Peyer's patch (tissue), 4 donors: ENCODE measurements around the gene EEFSEC.

Experiments
- POLR2A ChIP-seq, 2 donors: fragments of 450-650 bp; IDR thresholded peaks; one replicate each; pipeline ENCODE4 v1.5.1; 2017; ENCODE audit warnings: antibody characterized with exemption in 2 of 2, mild to moderate bottlenecking in 2 of 2, moderate library complexity in 2 of 2
- TF ChIP-seq, protein P1 (sequence below), 6 experiments: fragments of 450-650 bp in 4 of 6; fragments of 200-600 bp in 2 of 6; sonication (generic) in 1 of 6; IDR thresholded peaks; one replicate each; pipeline ENCODE4 v1.5.1; 2017 to 2019; ENCODE audit warnings: antibody characterized with exemption in 6 of 6, mild to moderate bottlenecking in 3 of 6, moderate library complexity in 1 of 6

DNA sequence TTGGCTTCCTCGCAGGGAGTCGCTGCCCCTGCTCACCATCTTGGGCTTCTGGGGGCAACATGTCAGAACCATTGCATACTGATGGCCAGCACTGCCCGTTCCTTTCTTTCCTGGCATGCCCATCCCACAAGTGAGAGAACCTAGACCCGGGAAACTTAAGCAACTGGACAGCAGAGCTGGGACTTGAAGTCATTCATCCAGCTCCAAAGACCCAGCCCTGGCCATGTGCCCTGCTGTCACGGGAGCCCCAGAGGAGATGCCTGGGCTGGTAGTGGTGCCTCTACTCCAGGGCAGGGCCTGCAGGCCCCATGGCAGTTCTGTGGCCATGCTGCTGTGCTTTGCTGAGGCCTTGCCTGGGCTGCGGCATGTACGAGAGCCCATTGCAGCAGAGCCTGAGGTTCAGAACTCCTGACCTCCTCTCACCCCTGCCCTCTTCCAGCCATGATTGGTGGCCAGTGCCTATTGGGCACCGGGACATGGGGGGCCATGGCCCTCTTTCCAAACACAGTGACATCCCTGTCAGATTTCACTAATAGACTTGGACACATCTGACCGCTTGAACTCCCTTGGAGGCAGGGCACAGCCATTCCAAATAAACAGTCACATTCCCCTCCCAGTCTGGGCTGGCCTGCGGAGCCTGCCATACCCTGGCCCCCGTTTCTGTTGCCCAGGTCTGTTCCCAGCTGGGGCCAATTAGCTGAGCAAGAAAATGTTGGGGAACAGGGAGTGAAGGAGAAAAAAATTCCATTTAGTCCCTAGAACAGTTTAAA, 115.9 kb downstream of the EEFSEC start:
- no peak for TF ChIP-seq POLR2A (IDR thresholded peaks at IDR 0.05)
- TF ChIP-seq, protein P1, sequence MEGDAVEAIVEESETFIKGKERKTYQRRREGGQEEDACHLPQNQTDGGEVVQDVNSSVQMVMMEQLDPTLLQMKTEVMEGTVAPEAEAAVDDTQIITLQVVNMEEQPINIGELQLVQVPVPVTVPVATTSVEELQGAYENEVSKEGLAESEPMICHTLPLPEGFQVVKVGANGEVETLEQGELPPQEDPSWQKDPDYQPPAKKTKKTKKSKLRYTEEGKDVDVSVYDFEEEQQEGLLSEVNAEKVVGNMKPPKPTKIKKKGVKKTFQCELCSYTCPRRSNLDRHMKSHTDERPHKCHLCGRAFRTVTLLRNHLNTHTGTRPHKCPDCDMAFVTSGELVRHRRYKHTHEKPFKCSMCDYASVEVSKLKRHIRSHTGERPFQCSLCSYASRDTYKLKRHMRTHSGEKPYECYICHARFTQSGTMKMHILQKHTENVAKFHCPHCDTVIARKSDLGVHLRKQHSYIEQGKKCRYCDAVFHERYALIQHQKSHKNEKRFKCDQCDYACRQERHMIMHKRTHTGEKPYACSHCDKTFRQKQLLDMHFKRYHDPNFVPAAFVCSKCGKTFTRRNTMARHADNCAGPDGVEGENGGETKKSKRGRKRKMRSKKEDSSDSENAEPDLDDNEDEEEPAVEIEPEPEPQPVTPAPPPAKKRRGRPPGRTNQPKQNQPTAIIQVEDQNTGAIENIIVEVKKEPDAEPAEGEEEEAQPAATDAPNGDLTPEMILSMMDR (IDR thresholded peaks at IDR 0.05): no peak
